AG08396 (cell line): ENCODE measurements around the gene BCO1.

ENCODE experiments used
- DNase-seq: peaks from one replicate; pipeline ENCODE4 v3.0.0; 2012; ENCODE audit warnings: low spot score, mixed read lengths

The BCO1 gene

GRCh38 chr16:81275795-81276194, 37.3 kb downstream of the BCO1 start:
- DNase-seq: no peak

DNA sequence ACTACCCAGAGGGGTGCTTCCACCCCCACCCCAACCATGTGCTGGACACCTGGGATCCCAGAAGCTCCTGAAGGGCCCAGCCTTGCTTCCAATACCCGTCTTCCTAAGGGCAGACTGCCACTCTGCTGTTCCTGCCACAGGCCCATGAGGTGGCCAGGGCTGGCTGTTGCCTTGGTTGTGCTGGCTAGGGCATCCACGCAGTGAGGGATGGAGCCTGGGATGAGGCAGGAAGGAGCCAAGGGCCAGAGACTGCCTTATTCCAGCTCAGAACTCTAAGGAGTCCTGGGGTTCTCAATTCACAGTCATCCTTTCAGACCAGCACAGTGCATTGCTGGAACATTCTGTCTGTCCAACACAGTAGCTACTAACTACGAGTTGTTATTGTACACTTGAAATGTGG, 37.8 kb downstream of the BCO1 start:
- DNase-seq: no peak

DNA sequence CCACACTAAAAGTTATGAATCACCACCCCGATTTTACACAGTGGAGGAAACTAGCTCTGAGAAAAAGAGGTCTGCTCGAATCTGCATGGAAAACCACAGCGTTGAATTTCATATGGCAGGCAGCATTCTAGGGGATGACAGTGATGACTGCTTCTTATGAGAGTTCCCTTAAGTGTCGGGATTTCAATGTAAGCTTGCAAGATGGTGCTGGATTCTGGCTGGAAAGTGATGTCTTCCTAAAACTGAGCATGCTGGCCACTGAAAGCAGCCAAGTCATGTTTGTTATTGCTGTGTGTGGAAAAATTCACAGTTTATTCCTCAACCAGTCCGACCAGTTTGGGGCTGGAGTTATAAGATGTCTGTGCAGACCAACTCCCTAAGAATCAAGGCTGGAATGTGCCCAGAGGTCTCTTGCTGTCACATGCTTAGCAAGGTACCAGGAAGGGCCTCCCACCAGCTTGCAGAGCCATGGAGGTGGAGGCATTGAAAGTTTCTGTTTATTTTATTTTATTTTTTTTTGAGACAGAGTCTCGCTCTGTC, 39.1 kb downstream of the BCO1 start:
- DNase-seq: no peak

DNA sequence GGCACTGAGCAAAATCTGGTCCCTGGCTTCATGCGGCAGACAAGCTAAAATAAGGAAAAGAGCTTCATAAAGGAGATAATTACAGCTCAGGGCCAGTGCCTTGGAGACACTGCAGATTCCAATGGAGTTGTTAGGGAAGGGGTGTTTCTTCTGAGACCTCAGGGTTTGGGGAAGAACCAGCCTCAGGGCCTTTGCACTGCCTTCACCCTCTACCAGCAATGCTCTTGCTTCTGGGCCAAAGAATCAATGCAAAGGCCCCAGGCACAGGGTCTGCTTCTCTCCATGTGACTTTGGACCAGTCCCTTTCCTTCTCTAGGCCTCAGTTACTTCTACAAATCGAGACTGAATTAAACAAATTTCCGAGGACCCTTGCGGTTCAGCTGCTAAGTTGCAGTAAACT, 40.0 kb downstream of the BCO1 start:
- no peak for DNase-seq

DNA sequence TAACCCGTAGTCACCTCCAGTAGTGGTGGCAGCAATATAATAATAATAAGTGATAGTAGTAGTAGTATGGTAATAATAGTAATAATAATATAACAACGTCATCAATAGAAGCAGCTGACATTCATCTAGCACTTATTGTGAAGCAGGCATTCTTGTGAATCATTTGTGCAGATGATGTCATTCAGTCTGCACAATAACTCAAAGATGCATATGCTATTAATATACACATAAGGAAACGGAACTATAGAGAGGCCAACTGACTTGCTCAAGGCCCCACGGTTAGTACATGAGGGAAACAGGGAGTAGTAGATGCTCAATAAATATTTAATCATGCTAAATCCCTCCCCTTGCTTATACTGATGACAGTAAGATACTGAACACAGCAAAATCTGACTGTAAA, 40.9 kb downstream of the BCO1 start:
- no peak for DNase-seq

DNA sequence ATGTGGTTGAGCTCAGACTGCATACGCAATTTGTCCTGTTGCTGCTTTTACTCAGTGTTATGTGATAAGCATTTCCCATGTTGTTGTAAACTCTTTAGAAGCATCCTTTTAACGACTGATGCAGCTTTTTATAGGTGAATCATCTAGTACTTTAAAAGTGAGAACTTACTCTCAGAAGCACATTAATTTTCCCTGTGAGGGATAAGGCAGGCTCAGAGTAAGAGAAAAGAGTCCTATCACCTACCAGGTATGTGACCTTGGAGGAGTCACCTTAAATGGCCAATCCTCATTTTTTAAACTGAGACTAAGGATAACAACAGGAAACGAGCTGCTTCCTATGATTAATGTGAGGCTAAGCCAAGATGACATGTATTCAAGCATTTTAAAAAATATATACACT, 41.9 kb downstream of the BCO1 start:
- DNase-seq: no peak

GRCh38 chr16:81283044-81283443, 44.6 kb downstream of the BCO1 start:
- DNase-seq: no peak

GRCh38 chr16:81284995-81285600, 46.6 kb downstream of the BCO1 start:
- DNase-seq: no peak

DNA sequence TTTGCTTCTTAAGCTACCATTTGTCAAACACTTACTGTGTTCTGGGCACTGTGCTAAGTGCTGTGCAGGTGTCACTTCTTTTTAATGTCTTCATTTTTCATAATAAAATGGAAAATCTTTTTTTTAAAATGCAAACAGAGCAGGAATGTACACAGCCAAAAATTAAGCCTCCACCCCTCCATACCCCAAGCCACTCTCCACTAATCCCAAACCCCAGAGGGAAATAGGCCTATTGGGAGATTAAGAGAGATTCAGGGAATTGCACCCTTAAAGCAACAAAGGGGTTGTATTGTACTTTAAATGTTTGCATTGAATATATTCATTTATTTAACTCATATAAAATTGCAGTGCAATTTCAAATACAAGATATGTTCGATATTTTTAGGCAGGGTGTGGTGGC, 47.7 kb downstream of the BCO1 start:
- DNase-seq: no peak

- no peak for DNase-seq
Observed at GRCh38 chr16:81291117-81291516, 52.6 kb downstream of the BCO1 start.

DNA sequence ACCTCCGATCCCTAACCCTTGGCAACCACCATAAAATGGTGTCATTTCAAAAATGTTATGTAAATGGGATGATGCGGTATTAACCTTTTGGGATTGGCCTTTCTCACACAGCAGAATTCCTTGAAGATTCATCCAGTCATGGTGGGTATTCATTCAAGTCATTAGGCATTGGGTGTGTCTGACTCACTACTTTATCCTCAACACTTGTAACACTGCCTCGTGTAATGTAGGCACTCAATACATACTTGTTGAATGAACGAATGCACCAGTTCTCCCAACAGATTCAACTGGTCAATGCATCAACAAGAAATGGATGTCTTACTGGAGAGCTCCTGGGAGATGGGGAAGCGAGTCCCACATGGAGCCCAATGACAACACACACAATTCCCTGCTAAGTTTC, 54.4 kb downstream of the BCO1 start:
- DNase-seq: no peak

DNA sequence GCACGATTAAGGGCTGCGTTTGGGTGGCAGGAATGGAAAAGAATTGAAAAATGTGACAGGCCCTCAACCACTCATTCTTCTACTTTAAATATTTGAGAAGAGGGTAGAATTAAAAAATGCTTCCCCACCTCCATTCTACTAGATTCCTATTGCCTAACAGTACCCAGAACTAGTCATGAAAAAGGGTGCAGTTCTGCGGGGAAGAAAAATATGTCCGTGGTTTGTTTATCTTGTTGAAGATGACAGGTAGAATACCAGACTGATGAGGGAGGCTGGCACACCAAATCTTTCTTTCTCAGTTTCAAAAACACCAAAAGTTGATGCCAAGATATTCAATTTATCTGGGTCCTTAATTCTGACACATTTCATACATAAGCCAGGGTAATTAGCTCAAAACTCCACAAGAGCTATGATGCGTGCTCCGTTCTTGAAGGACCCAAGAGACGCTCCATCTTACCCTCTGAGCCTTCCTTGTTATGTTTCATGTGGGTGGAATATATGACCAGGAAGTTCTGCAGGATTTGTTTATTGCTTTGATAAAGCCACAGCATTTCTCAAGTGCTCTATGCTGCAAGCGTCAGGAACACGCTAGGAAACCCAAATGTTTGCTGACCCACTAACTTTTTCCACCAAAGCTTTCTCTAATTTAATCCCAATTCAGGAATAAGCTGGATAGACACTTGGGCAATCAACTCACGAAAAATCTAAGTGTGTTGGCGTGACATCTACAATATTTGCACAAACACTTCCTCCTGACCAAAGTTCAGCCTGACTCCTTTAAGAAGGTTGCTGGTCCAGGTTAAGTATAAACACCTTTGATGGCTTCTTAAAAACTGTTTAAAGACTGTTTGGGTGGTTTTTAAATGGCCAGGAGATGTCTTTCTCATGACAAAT, 55.7 kb downstream of the BCO1 start:
- no peak for DNase-seq

DNA sequence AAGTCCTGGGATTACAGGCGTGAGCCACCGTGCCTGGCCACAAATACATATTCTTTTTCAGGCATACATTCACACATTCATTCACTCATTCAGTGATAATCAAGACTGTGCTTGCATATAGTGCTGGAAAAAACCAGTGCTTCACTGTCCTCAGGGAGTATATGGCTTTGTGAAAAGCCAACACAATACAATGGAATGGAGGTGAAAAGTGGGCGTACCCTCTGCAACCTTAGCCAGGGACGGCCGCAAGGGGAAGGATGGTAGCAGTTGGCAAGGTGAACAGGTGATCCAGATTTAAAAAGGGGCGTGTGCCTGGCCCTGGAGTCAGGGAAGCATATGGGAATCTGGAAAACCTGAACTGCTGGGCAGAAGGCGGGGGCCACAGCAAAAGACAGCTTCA, 58.1 kb downstream of the BCO1 start:
- no peak for DNase-seq

GRCh38 chr16:81307770-81308169, 69.3 kb downstream of the BCO1 start:
- no peak for DNase-seq

- DNase-seq: no peak
Observed at GRCh38 chr16:81310045-81310644, 71.7 kb downstream of the BCO1 start.

DNA sequence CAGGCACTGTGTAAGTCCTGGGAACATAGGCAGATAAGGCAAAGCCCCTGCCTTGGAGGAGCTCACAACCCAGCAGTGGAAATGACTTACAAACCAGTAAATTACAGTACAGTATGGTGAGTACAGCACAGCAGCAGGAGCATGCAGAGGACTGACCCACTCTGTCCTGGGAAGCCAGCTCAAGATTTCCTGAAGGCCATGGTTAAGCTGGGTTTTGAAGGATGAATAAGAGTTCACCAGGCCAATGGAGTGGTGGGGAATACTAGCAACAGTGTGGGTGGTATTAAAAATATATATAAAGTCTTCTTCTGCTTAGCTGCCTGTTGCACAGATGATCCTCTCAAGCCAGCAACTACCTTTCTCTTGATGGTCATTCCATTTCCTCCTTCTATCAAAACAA, 73.3 kb downstream of the BCO1 start:
- no peak for DNase-seq

DNA sequence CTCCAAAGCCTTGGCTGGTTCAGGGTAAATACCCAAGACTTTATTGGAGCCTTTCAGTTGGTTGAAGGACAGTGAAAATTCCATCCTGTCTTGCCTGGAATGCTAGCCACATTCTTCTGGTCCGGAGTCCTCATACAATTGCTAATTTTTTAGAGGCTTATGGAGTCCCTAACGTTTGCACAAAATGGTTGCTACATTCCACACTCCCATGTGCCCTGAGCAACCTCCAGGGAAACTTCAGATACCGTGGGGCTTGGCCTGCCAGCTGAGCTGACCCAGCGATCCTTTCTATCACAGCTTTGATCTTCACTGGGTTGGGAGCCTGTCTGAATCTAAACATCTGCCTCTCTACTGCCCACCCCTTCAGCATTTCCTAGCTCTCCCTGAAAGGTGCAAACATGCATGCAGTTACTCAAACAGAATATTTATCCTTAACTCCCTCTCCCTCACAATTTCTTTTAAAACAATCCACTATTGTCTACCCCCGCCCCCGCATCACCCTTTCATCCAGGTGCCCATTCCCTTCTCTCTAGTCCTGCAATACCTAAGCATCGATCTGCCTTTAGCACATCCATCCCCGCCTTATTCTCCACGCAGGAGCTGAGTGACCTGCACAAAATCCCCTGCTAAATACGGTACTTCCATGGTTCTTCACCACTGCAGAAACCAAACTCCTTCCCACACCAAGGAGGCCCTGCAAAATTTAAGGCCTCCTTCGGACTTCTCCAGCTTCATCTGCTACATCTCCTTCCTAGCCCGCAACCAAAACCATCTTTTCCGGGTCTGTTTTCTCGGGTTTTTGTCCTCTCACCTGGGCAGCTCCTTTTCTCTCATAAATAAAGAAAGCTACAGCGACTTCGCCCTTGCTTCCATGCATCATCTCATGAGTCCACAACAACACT, 75.5 kb downstream of the BCO1 start:
- DNase-seq: peak; percentile 15

DNA sequence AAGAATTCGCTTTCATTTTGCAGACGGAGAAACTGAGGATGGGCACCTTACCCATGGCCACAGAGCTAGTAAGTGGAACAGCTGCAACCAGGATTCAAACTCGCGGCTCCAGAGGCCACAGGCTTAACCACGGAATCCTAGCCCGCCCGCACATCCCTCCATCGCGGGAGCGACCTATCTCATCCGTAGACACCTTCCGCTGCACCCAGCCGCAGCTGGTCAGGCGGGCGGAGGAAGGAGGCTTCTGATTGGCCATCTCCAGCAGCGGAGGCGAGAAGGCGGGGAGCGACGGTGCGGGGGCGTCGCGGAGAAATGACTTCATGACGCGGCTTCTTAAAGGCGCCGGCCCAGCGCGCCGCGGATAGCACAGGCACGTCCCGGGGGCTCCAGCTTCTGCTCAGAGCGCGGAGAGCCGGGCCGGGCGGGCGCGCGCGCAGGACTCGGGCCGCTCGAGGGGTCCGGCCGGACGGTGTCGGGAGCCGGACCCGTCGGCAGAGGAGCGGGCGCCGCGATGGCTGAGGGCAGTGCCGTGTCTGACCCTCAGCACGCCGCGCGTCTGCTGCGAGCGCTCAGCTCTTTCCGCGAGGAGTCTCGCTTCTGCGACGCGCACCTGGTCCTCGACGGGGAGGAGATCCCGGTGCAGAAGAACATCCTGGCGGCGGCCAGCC, 76.2 kb downstream of the BCO1 start, which contains the start of gene GAN:
TSS of gene GAN (plus strand) at position 360 of the 668 bp plus-strand sequence. CDS start at position 512, 152 bp downstream.
- DNase-seq: peak; percentile 95

GRCh38 chr16:81315271-81316175, 77.0 kb downstream of the BCO1 start:
- peak; percentile 72 for DNase-seq

GRCh38 chr16:81316176-81316496, 77.6 kb downstream of the BCO1 start:
- DNase-seq: no peak
